PC-3 (cell line): ENCODE results near the gene OMG.

ENCODE experiments used
- EZH2 ChIP-seq: fragments of 300-600 bp; sonication (generic); IDR thresholded peaks from one replicate; pipeline ENCODE4 v1.6.1; 2017; ENCODE audit warnings: antibody characterized with exemption, mild to moderate bottlenecking, low read length; ENCODE audit not compliant: unreplicated experiment
- EZH2phosphoT487 ChIP-seq: fragments of 300-600 bp; sonication (generic); IDR thresholded peaks from 2 replicates; pipeline ENCODE4 v1.6.1; 2018; ENCODE audit warnings: mild to moderate bottlenecking, antibody characterized with exemption, low read length, borderline replicate concordance
- TF ChIP-seq, protein P1 (sequence below): fragments of 300-600 bp; sonication (generic); conservative IDR thresholded peaks from 2 replicates; pipeline ENCODE4 v1.5.1; 2017; ENCODE audit warnings: antibody characterized with exemption, low read depth, mild to moderate bottlenecking, low read length

DNA sequence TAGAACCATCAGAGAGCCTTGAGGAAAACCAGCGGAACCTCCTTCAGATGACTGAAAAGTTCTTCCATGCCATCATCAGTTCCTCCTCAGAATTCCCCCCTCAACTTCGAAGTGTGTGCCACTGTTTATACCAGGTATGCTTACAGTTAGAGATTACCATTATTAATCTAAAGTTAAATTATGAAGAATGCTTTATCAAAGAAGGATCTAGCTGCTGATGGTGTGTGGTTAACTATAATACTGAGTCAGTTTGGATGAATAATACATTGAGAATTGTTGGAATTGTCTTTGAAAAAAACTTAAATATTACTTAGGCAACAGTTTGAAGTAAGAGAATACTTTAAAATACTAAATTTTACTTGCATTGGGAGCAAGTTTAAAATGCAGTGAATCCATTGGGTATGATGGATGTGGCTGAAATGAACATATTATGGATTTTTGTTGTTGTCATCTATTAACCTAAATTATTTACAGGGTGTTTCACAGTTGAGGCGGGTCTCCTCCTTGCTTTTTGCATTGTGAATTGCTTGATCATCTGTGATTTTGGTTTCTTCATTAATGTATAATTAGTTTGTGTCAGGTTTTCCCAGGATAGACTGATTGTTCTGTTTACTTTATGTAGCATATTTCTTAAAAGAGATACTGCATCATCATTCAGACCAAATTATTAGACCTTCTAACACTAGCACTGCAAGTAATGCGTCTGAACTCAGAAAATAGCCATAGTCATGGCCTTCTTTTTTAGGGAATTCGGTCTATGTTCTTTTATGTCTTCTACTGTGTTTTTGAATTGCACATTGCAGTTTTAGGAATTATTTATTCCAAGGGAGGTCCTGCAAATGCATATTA, 47.8 kb downstream of the OMG start:
- TF ChIP-seq, protein P1, sequence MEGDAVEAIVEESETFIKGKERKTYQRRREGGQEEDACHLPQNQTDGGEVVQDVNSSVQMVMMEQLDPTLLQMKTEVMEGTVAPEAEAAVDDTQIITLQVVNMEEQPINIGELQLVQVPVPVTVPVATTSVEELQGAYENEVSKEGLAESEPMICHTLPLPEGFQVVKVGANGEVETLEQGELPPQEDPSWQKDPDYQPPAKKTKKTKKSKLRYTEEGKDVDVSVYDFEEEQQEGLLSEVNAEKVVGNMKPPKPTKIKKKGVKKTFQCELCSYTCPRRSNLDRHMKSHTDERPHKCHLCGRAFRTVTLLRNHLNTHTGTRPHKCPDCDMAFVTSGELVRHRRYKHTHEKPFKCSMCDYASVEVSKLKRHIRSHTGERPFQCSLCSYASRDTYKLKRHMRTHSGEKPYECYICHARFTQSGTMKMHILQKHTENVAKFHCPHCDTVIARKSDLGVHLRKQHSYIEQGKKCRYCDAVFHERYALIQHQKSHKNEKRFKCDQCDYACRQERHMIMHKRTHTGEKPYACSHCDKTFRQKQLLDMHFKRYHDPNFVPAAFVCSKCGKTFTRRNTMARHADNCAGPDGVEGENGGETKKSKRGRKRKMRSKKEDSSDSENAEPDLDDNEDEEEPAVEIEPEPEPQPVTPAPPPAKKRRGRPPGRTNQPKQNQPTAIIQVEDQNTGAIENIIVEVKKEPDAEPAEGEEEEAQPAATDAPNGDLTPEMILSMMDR = no peak
- TF ChIP-seq EZH2phosphoT487 = no peak
- no peak for TF ChIP-seq EZH2
